B cell (primary cell): ENCODE results near the gene MYMK. TPM values are rescaled to one million over a fixed set of nuclear protein-coding genes. Genes with fewer than 3 reads are reported as not detected.

Source experiments
- ATAC-seq: fragments of 200-7000 bp; cut with Tn5 transposase; one replicate; pipeline ENCODE4 v1.10.0; 2021; ENCODE audit warnings: low read depth, mild to moderate bottlenecking, moderate number of reproducible peaks, moderate library complexity
- CTCF ChIA-PET: fragments of 350-600 bp; sonication (Branson Sonifier 250); formaldehyde crosslinking; loops from one replicate; lab custom pipeline; 2021; ENCODE audit warnings: antibody characterized with exemption, inconsistent platforms; lab: Charles Lee
- POLR2A ChIA-PET: fragments of 350-600 bp; sonication (Branson Sonifier 250); formaldehyde crosslinking; loops from one replicate; lab custom pipeline; 2021; ENCODE audit warnings: antibody characterized with exemption; lab: Charles Lee
- DNase-seq: peaks from one replicate; pipeline ENCODE4 v3.0.0; 2013
- H2AFZ ChIP-seq: 2 replicates; pipeline ENCODE4 v1.6.1; 2012; ENCODE audit warnings: mild to moderate bottlenecking, low read depth, low read length; ENCODE audit not compliant: insufficient read depth, poor library complexity, severe bottlenecking
- H3K27ac ChIP-seq, 2 donors: 1 replicate in 1 of 2; 2 replicates in 1 of 2; pipeline ENCODE4 v1.5.1; 2012 to 2013; ENCODE audit warnings: low read length in 2 of 2, mild to moderate bottlenecking in 2 of 2, moderate library complexity in 1 of 2
- H3K27me3 ChIP-seq, 4 experiments: fragments of 200-600 bp in 1 of 4; sonication (generic) in 1 of 4; replicated peaks in 1 of 4; 1 replicate in 2 of 4; 2 replicates in 2 of 4; pipeline versions ENCODE4 v1.6.1 to v1.7.0; 2013 to 2016; ENCODE audit warnings: low read length in 3 of 4, mild to moderate bottlenecking in 2 of 4, mixed read lengths in 1 of 4, moderate library complexity in 1 of 4; ENCODE audit not compliant: insufficient read depth in 4 of 4, control insufficient read depth in 3 of 4; ENCODE audit errors: control extremely low read depth in 1 of 4
- H3K36me3 ChIP-seq, 2 experiments: replicated peaks in 1 of 2; 1 replicate in 1 of 2; 2 replicates in 1 of 2; pipeline versions ENCODE4 v1.6.1 to v1.7.1; 2013; ENCODE audit warnings: low read length in 1 of 2; ENCODE audit not compliant: insufficient read depth in 2 of 2, control insufficient read depth in 1 of 2; ENCODE audit errors: control extremely low read depth in 1 of 2, extremely low read depth in 1 of 2
- H3K4me1 ChIP-seq, 2 donors: fragments of 200-600 bp in 1 of 2; sonication (generic) in 1 of 2; 1 replicate in 1 of 2; 2 replicates in 1 of 2; pipeline versions ENCODE4 v1.5.1 to v1.6.1; 2013 to 2017; ENCODE audit warnings: low read length in 2 of 2; ENCODE audit not compliant: control insufficient read depth in 2 of 2, insufficient read depth in 2 of 2
- H3K4me2 ChIP-seq: replicated peaks from 2 replicates; pipeline ENCODE3; 2012; ENCODE audit warnings: mild to moderate bottlenecking, low read depth, low read length; ENCODE audit not compliant: poor library complexity, severe bottlenecking
- H3K4me3 ChIP-seq, 5 experiments: fragments of 200-600 bp in 1 of 5; sonication (generic) in 1 of 5; 1 replicate in 3 of 5; 2 replicates in 2 of 5; pipeline versions ENCODE4 v1.5.1 to v1.7.0; 2011 to 2016; ENCODE audit warnings: low read length in 4 of 5, mild to moderate bottlenecking in 4 of 5, low read depth in 2 of 5, control low read depth in 1 of 5, moderate library complexity in 1 of 5; ENCODE audit not compliant: insufficient read depth in 1 of 5; ENCODE audit errors: control extremely low read depth in 1 of 5, extremely low read depth in 1 of 5
- H3K79me2 ChIP-seq: fragments of 200-600 bp; sonication (generic); one replicate; pipeline ENCODE4 v1.6.0; 2016; ENCODE audit warnings: low read length; ENCODE audit not compliant: control insufficient read depth, insufficient read depth
- H3K9ac ChIP-seq: fragments of 200-600 bp; sonication (generic); 2 replicates; pipeline ENCODE4 v1.6.1; 2017; ENCODE audit warnings: mild to moderate bottlenecking, low read length, moderate library complexity
- H3K9me3 ChIP-seq, 3 donors: one replicate each; pipeline versions ENCODE4 v1.6.1 to v1.7.1; 2013; ENCODE audit warnings: low read length in 2 of 3; ENCODE audit not compliant: control insufficient read depth in 2 of 3, insufficient read depth in 1 of 3; ENCODE audit errors: control extremely low read depth in 1 of 3
- H4K20me1 ChIP-seq: 2 replicates; pipeline ENCODE4 v1.6.0; 2012; ENCODE audit warnings: mild to moderate bottlenecking, low read length; ENCODE audit not compliant: insufficient read depth, control insufficient read depth, poor library complexity, severe bottlenecking
- H3K27ac Mint-ChIP-seq: one replicate; pipeline ENCODE4 v1.8.0; 2021; ENCODE audit warnings: mixed read lengths
- H3K27me3 Mint-ChIP-seq: one replicate; pipeline ENCODE4 v1.8.0; 2021; ENCODE audit warnings: mixed read lengths
- H3K4me1 Mint-ChIP-seq: one replicate; pipeline ENCODE4 v1.8.0; 2021; ENCODE audit warnings: mixed read lengths
- H3K4me3 Mint-ChIP-seq: one replicate; pipeline ENCODE4 v1.8.0; 2021; ENCODE audit warnings: mixed read lengths
- H3K9me3 Mint-ChIP-seq: one replicate; pipeline ENCODE4 v1.8.0; 2022; ENCODE audit warnings: mixed read lengths; ENCODE audit not compliant: insufficient read depth
- CTCF ChIP-seq: fragments of 200-600 bp; IDR thresholded peaks from one replicate; pipeline ENCODE4 v1.8.0; 2022; ENCODE audit warnings: antibody characterized with exemption, mild to moderate bottlenecking
- EZH2 ChIP-seq: IDR thresholded peaks from 2 replicates; pipeline ENCODE4 v1.6.1; 2012; ENCODE audit warnings: borderline replicate concordance, low read depth, mild to moderate bottlenecking, moderate library complexity, low read length; ENCODE audit not compliant: insufficient read depth, poor library complexity, severe bottlenecking
- WGBS: methylation state at CpG from one replicate; pipeline ENCODE4 v1.1.5; 2013; ENCODE audit warnings: missing lambda C conversion rate; ENCODE audit not compliant: insufficient coverage; 5-methylcytosine and 5-hydroxymethylcytosine counted together
- intact Hi-C: fragments of 100-400 bp; cut with micrococcal nuclease; formaldehyde crosslinking; loops from one replicate; pipeline ENCODE4 v1.10.0; 2022
- polyA plus RNA-seq: library from polyadenylated mRNA; depleted of rRNA; stranded (reverse); fragments of >200 nt; gene quantifications from 2 replicates; pipeline ENCODE4 v1.2.3, GENCODE V29; 2012
- total RNA-seq, 2 donors: library from RNA; stranded (reverse); fragments of 120-200 nt in 1 of 2; gene quantifications; 1 replicate in 1 of 2; 2 replicates in 1 of 2; pipeline versions ENCODE4 v1.2.3 to v1.2.4, GENCODE V29; 2013 to 2022

Gene MYMK
- total and polyA plus RNA-seq, 2 donors (not counting 1 experiment from before 2014, with no cell fraction given): not detected

- Histone ChIP-seq H3K36me3 (peaks cover 0 to 31% of the 10 kb centered on the region in 2 experiments), H3K27me3 (no peaks in the 10 kb centered on the region), H3K4me1 (peaks cover 0 to 2% of the 10 kb centered on the region in 2 donors), H3K4me3 (no peak overlapping the region), H2AFZ (no peak overlapping the region), H4K20me1 (peaks cover 53% of the 10 kb centered on the region), H3K79me2 (peaks cover 4% of the 10 kb centered on the region), H3K9me3 (no peaks in the 10 kb centered on the region), H3K9ac (no peak overlapping the region), H3K27ac (no peak overlapping the region), H3K4me2 (no peak overlapping the region)
- TF ChIP-seq EZH2 (no peak), CTCF (no peak)
- H3K4me3 Mint-ChIP-seq: no peak overlapping the region
- CTCF ChIA-PET: no interaction called here
- POLR2A ChIA-PET: no interaction called here
- H3K27ac Mint-ChIP-seq: no peak overlapping the region
- 97% methylated on average over 6 of the region's 11 CpGs for WGBS
- peaks cover 7% of the 10 kb centered on the region for H3K4me1 Mint-ChIP-seq
- intact Hi-C loops: no loop called here
- ATAC-seq (no peak), DNase-seq (no peak)
- H3K9me3 Mint-ChIP-seq: no peaks in the 10 kb centered on the region
- H3K27me3 Mint-ChIP-seq: no peaks in the 10 kb centered on the region
Observed at GRCh38 chr9:133468374-133468773, 56.4 kb downstream of the MYMK start.

- ChIA-PET CTCF (no interaction called here), POLR2A (no interaction called here)
- Histone ChIP-seq H3K79me2 (peaks cover 12% of the 10 kb centered on the region), H4K20me1 (peaks cover 41% of the 10 kb centered on the region), H3K9me3 (no peaks in the 10 kb centered on the region), H2AFZ (no peak overlapping the region), H3K4me3 (no peak overlapping the region), H3K4me2 (no peak overlapping the region), H3K4me1 (peaks cover 0 to 11% of the 10 kb centered on the region in 2 donors), H3K36me3 (peaks cover 0 to 19% of the 10 kb centered on the region in 2 experiments), H3K27ac (no peak overlapping the region), H3K27me3 (no peaks in the 10 kb centered on the region), H3K9ac (no peak overlapping the region)
- Mint-ChIP-seq H3K9me3 (no peaks in the 10 kb centered on the region), H3K4me3 (no peak overlapping the region), H3K4me1 (peaks cover 10% of the 10 kb centered on the region), H3K27me3 (no peaks in the 10 kb centered on the region), H3K27ac (no peak overlapping the region)
- ATAC-seq (no peak), DNase-seq (no peak)
- TF ChIP-seq CTCF (no peak), EZH2 (no peak)
- WGBS: 94% methylated on average over 10 of the region's 10 CpGs
- intact Hi-C loops: no loop called here
Observed at GRCh38 chr9:133467101-133467500, 57.7 kb downstream of the MYMK start.
